GM06990 (cell line): Measurements from ENCODE around the gene RNF167.

Experiments used
- DNase-seq: peaks from one replicate; pipeline ENCODE4 v3.0.0-alpha.2; 2011; ENCODE audit not compliant: insufficient read length; ENCODE audit errors: extremely low read depth
- H3K27me3 ChIP-seq: replicated peaks from 2 replicates; pipeline ENCODE4 v1.6.0; 2011; ENCODE audit warnings: low read length; ENCODE audit not compliant: control insufficient read depth, insufficient read depth
- H3K36me3 ChIP-seq: 2 replicates; pipeline ENCODE4 v1.5.1; 2011; ENCODE audit warnings: low read length; ENCODE audit not compliant: control insufficient read depth, insufficient read depth
- H3K4me3 ChIP-seq: replicated peaks from 2 replicates; pipeline ENCODE4 v1.5.1; 2011; ENCODE audit warnings: low read depth, mild to moderate bottlenecking, control low read depth, low read length
- TF ChIP-seq, protein P1 (sequence below): IDR thresholded peaks from 2 replicates; pipeline ENCODE4 v1.5.1; 2011; ENCODE audit warnings: low read length, control low read depth, mild to moderate bottlenecking, inconsistent platforms; ENCODE audit not compliant: insufficient read depth, poor library complexity, severe bottlenecking

Gene RNF167

DNA sequence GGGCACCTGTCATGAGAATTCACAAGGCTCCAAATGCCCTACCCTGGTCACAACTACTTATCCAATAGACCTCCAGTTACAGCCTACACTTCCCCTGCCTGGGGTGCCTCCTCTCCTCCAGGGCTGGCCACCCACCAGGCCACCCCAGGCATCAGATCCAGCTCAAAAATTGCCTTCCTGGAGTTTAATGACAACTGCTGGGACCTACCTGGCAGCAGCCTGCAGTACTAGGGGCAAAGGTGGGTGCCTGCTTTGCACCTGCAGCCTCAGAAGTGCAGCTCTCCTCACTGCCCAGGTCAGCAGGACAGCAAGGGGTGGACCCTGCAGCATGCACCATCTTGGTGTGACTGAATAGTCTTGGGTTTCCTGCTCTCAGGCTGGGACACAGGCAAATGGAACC lies 4.4 kb upstream of the RNF167 start:
- Histone ChIP-seq H3K4me3 (no peak overlapping the region), H3K27me3 (no peaks in the 10 kb centered on the region), H3K36me3 (peaks cover 22% of the 10 kb centered on the region)
- no peak for DNase-seq
- TF ChIP-seq, protein P1, sequence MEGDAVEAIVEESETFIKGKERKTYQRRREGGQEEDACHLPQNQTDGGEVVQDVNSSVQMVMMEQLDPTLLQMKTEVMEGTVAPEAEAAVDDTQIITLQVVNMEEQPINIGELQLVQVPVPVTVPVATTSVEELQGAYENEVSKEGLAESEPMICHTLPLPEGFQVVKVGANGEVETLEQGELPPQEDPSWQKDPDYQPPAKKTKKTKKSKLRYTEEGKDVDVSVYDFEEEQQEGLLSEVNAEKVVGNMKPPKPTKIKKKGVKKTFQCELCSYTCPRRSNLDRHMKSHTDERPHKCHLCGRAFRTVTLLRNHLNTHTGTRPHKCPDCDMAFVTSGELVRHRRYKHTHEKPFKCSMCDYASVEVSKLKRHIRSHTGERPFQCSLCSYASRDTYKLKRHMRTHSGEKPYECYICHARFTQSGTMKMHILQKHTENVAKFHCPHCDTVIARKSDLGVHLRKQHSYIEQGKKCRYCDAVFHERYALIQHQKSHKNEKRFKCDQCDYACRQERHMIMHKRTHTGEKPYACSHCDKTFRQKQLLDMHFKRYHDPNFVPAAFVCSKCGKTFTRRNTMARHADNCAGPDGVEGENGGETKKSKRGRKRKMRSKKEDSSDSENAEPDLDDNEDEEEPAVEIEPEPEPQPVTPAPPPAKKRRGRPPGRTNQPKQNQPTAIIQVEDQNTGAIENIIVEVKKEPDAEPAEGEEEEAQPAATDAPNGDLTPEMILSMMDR, result no peak

DNA sequence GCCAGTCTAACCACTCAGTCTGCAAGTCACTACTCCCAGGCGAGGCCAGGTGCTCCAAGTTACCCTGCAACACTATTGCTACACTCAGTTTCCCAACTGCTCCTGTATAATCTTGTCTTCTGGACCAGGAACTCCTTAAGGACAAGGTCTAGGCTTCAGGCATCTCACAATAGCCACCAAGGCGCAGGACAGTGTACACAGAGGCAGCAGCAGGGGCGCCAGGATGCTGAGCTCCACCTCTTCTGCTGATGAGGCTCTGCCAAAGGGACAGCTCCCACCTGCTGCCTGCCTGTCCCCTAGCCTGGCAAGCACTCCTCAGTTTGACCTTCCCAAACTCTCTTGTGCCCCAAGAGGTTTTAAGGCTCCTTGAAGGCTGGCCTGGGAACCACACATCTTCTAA lies 3.6 kb upstream of the RNF167 start:
- H3K36me3 ChIP-seq, result peaks cover 22% of the 10 kb centered on the region
- TF ChIP-seq, protein P1, result no peak
- no peaks in the 10 kb centered on the region for H3K27me3 ChIP-seq
- no peak overlapping the region for H3K4me3 ChIP-seq
- no peak for DNase-seq

DNA sequence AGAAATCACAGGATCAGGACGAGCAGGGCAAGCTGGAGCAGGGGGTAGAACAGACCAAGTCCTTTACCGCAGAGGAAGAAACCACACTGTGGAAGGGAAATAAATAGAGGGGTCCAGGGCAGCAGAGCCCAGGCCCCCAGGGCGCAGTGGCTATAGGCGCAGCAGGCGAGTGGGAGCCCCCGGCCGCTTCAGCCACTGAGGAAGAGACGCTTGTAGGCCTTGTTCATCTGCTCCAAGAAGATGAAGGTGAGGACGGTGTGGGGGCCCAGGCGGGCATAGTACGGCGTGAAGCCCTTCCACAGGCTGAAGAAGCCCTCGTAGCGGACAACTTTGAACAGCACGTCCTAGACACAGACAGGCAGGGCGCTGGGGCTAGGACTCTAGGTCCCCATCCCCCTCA lies 2.5 kb upstream of the RNF167 start:
- peaks cover 22% of the 10 kb centered on the region for H3K36me3 ChIP-seq
- DNase-seq, result no peak
- TF ChIP-seq, protein P1, result no peak
- no peaks in the 10 kb centered on the region for H3K27me3 ChIP-seq
- H3K4me3 ChIP-seq, result no peak overlapping the region

DNA sequence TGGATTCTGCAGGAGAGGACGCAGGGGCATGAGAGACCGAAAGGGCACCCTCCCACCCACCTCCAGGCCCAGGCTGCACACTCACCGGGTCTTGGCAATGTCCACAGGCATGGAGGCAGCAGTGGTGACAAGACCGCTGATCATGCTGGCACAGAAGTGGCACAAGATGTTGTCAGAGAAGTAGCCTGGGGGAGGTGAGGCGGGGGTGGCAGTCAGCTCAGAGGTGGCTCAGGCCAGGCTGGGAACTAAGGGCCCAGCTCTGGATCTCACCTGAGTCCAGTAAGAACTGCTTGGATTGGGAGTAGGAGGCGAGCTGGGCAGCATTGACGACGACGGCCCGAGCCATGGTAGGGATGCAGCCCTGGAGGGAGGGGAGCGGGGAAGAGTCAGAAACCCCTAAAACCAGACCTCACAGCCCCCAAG lies 2.0 kb upstream of the RNF167 start:
- Histone ChIP-seq H3K36me3 (peaks cover 21% of the 10 kb centered on the region), H3K27me3 (no peaks in the 10 kb centered on the region), H3K4me3 (no peak overlapping the region)
- DNase-seq, result no peak
- TF ChIP-seq, protein P1, result no peak

DNA sequence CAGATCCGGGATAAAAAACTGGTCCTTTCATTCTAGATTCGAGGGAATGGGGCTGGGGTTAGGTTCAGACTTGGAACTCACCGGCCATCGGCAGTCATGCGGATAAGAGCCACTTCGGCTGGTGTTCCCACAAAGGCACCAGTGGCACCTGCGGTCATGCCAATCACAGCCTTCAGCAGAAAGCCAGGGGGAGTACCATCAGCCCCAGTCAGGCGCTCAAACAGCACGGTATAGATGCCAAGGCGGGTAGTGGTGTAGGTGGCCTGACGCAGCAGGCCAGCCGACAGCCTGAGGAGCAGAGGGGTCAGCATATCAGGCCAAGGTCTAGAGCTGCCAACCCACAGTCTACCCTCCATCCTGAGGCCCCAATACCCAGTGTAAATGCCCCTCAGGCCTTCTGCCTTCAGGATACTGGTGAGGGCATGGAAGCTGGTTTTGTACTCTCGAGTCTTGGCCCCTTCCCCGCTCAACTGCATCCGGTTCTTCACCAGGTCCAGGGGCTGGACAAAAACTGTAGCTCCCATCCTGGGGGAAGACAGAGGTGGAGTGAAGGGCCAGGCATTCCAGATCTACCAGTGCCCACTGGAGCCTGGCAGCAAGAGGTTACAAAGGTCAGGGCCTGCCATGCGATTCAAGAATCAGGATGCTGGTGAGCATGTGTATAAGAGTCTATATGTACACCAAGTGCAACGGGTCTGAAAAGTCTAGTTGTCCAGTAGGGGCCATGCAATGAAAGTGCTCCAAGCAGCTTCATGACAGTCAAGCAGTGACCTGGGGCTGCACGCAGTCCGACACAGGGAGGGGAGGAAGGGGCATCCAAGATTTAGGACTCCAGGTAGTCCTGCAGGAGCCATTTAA lies 1.2 kb upstream of the RNF167 start:
- DNase-seq, result peak; percentile 42
- TF ChIP-seq, protein P1, result no peak
- Histone ChIP-seq H3K36me3 (peaks cover 21% of the 10 kb centered on the region), H3K4me3 (peak overlapping the region; percentile 89), H3K27me3 (no peaks in the 10 kb centered on the region)

DNA sequence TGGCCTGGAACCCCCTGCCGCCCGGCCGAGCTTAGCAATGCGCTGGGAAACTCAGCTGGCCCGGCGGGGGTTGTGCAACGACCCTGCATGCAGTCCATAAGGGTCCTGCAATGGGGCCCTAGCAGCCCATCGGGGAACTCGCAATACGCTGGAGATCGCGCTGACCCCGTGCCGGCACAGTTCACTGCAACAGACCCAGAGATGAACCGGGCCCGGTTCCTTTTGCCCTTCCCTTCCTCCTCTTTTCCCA lies 597 bp upstream of the RNF167 start:
- H3K27me3 ChIP-seq, result no peaks in the 10 kb centered on the region
- TF ChIP-seq, protein P1, result no peak
- H3K4me3 ChIP-seq, result peak overlapping the region; percentile 89
- H3K36me3 ChIP-seq, result peaks cover 22% of the 10 kb centered on the region
- no peak for DNase-seq
